DMS53 (cell line): ENCODE results near the gene SYTL2.

Experiments
- DNase-seq: peaks from one replicate; lab custom pipeline; 2025; lab: John Stamatoyannopoulos, UW

The SYTL2 gene

GRCh38 chr11:85651118-85651517, 159.8 kb downstream of the SYTL2 start:
- DNase-seq: no peak

- DNase-seq: peak; percentile 99
Measured at GRCh38 chr11:85647604-85648299, 163.2 kb downstream of the SYTL2 start, which contains the start of gene TMEM126A. TMEM126A (plus strand) TSS chr11:85647967; CDS start chr11:85650256, 2,289 bp downstream.

- DNase-seq: peak; percentile 64
Measured at GRCh38 chr11:85647078-85647477, 163.9 kb downstream of the SYTL2 start.
